Peyer's patch (tissue), 4 donors: ENCODE data around the gene LACRT. TPM values are rescaled to one million over a fixed set of nuclear protein-coding genes. Genes with fewer than 3 reads are reported as not detected.
"Not testable (repeated sequence)": the region's sequence is repeated elsewhere in the genome, so short reads cannot be mapped to it uniquely, and the experiment has no call there.

ENCODE experiments used
- DNase-seq, 3 donors: peaks; one replicate each; pipeline ENCODE4 v3.0.0-alpha.2; 2017 to 2019
- H3K27ac ChIP-seq, 4 donors: fragments of 200-600 bp; sonication (generic); one replicate each; pipeline ENCODE4 v1.5.1; 2016 to 2019
- H3K27me3 ChIP-seq, 2 donors: fragments of 200-600 bp; sonication (generic); one replicate each; pipeline ENCODE4 v1.5.1; 2019
- H3K36me3 ChIP-seq, 3 donors: fragments of 200-600 bp; sonication (generic); one replicate each; pipeline ENCODE4 v1.5.1; 2016 to 2019
- H3K4me1 ChIP-seq, 4 donors: fragments of 200-600 bp; sonication (generic); one replicate each; pipeline ENCODE4 v1.5.1; 2016 to 2019
- H3K4me3 ChIP-seq, 4 donors: fragments of 200-600 bp; sonication (generic); 1 replicate in 3 of 4; 2 replicates in 1 of 4; pipeline ENCODE4 v1.5.1; 2016 to 2019; ENCODE audit warnings: mild to moderate bottlenecking in 1 of 4
- H3K9me3 ChIP-seq, 4 donors: fragments of 200-600 bp; sonication (generic); one replicate each; pipeline ENCODE4 v1.5.1; 2016 to 2019; ENCODE audit warnings: mild to moderate bottlenecking in 1 of 4
- POLR2A ChIP-seq, 2 donors: fragments of 450-650 bp; IDR thresholded peaks; one replicate each; pipeline ENCODE4 v1.5.1; 2017; ENCODE audit warnings: antibody characterized with exemption in 2 of 2, mild to moderate bottlenecking in 2 of 2, moderate library complexity in 2 of 2
- total RNA-seq, 4 donors: library from RNA; depleted of rRNA; stranded (reverse); fragments of >200 nt; gene quantifications; one replicate each; pipeline ENCODE4 v1.1.0, GENCODE V29; 2016
- TF ChIP-seq, protein P1 (sequence below), 6 experiments: fragments of 450-650 bp in 4 of 6; fragments of 200-600 bp in 2 of 6; sonication (generic) in 1 of 6; IDR thresholded peaks; one replicate each; pipeline ENCODE4 v1.5.1; 2017 to 2019; ENCODE audit warnings: antibody characterized with exemption in 6 of 6, mild to moderate bottlenecking in 3 of 6, moderate library complexity in 1 of 6

The LACRT gene
- total RNA-seq, 4 donors from 2014 or later, result not detected

DNA sequence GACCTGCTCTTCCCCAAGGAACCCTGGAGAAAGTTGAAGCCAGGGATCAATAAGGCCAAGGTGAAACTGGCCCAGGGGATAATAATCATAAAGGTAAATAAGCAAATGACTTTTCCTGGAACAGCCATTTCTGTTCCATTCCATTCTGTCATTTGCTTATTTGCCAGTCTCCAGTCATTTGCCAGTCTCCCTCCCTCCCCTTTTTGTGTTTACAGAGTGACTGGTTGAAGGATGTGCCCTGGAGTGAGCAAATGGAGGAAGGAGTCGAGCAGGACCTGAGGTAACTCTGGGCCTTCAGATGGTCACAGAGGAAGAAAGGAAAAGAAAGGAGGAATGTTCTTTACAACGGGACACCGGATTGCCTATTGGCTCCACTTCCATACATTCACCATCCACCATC is 31.3 kb upstream of the LACRT start:
- TF ChIP-seq, protein P1, sequence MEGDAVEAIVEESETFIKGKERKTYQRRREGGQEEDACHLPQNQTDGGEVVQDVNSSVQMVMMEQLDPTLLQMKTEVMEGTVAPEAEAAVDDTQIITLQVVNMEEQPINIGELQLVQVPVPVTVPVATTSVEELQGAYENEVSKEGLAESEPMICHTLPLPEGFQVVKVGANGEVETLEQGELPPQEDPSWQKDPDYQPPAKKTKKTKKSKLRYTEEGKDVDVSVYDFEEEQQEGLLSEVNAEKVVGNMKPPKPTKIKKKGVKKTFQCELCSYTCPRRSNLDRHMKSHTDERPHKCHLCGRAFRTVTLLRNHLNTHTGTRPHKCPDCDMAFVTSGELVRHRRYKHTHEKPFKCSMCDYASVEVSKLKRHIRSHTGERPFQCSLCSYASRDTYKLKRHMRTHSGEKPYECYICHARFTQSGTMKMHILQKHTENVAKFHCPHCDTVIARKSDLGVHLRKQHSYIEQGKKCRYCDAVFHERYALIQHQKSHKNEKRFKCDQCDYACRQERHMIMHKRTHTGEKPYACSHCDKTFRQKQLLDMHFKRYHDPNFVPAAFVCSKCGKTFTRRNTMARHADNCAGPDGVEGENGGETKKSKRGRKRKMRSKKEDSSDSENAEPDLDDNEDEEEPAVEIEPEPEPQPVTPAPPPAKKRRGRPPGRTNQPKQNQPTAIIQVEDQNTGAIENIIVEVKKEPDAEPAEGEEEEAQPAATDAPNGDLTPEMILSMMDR (IDR thresholded peaks at IDR 0.05), result no peak
- TF ChIP-seq POLR2A (IDR thresholded peaks at IDR 0.05), result no peak
- no peaks in the 10 kb centered on the region for H3K27me3 ChIP-seq
- DNase-seq, result no peak
- H3K4me1 ChIP-seq, result no peaks in the 10 kb centered on the region
- H3K36me3 ChIP-seq, result no peaks in the 10 kb centered on the region
- no peaks in the 10 kb centered on the region for H3K9me3 ChIP-seq
- H3K27ac ChIP-seq, result no peak overlapping the region
- H3K4me3 ChIP-seq, result no peak overlapping the region

DNA sequence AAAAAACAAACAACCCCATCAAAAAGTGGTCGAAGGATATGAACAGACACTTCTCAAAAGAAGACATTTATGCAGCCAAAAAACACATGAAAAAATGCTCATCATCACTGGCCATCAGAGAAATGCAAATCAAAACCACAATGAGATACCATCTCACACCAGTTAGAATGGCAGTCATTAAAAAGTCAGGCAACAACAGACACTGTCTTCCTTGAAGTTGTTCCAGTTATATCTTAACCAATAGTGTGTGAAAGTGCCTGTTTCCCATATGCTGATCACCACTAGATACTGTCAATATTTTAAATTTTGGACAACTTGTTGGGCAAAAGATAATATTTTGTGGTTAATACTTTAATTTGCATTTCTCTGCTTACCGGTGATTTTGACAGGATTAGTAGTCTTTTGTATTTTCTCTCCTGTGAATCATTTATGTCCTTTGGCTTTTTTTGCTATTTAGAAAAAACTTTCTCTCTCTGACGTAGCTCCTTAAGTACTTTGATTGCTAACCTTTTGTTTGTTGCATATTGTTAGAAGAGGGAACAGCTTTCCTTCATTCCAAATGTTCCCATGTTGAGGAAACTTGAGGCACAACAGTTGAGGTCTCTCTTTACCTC is 30.4 kb upstream of the LACRT start:
- not testable (repeated sequence) for H3K9me3 ChIP-seq, H3K36me3 ChIP-seq, H3K4me3 ChIP-seq, H3K4me1 ChIP-seq, H3K27me3 ChIP-seq, DNase-seq, H3K27ac ChIP-seq

DNA sequence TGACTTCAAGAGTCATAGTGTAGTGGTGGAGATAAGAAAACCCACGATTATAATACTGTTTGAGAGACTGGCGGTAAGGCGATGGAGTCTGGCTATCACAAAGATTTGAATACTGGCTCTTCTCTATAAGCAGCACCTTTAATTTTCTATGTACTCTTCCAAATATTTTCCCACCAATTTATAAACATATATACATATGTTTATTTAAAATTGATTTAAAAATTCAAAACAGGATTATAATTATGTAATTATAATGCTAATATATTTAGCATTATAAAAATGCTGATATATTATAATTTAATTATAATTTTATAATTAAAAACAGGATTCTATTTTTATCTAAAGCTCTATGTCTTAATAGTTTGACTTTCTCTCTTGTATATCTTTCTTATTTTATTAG is 28.9 kb upstream of the LACRT start:
- Histone ChIP-seq H3K27me3 (no peaks in the 10 kb centered on the region), H3K27ac (no peak overlapping the region), H3K4me3 (no peak overlapping the region), H3K36me3 (no peaks in the 10 kb centered on the region), H3K9me3 (no peaks in the 10 kb centered on the region), H3K4me1 (no peaks in the 10 kb centered on the region)
- no peak for DNase-seq
- TF ChIP-seq, protein P1 (IDR thresholded peaks at IDR 0.05), result no peak
- no peak for TF ChIP-seq POLR2A (IDR thresholded peaks at IDR 0.05)

DNA sequence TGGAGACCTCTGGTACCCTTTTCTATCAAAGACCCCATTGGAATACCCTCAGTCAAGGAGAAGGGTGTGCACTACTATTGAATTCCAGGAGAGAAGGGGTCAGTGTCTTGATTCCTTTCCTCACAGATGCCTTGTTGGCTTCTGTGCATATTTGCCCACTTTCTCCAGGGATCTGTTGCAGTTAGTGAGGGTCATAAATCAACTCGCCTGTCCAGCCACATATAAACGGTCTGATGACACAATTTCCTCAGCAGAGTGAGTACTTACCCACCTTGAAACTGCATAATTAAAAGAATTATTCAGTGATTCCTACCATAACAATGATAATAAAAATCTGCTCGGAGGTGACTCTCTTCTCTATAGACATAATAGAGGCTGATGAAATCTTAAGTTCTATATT is 27.3 kb upstream of the LACRT start:
- Histone ChIP-seq H3K36me3 (no peaks in the 10 kb centered on the region), H3K27ac (no peak overlapping the region), H3K27me3 (no peaks in the 10 kb centered on the region), H3K4me3 (no peak overlapping the region), H3K4me1 (no peaks in the 10 kb centered on the region), H3K9me3 (no peaks in the 10 kb centered on the region)
- TF ChIP-seq, protein P1 (IDR thresholded peaks at IDR 0.05), result no peak
- TF ChIP-seq POLR2A (IDR thresholded peaks at IDR 0.05), result no peak
- DNase-seq, result no peak

DNA sequence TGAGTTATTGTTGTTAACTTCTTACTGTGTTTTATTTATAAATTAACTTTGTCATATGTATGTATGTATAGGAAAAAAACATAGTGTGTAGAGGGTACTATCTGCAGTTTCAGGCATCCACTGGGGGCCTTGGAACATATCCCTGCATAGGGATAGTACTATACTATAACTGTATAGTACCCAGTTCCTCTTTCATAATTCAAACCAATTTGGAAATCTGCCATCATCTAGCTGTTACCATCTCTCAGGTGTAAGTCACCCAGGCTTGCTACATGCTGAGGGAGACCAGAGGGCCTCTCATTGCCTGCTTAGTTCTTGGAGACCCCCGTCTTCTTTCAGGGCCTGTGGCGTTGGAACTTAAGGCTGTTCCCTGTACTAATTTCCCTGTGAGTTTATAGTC is 26.4 kb upstream of the LACRT start:
- H3K4me1 ChIP-seq, result no peaks in the 10 kb centered on the region
- H3K36me3 ChIP-seq, result no peaks in the 10 kb centered on the region
- H3K4me3 ChIP-seq, result no peak overlapping the region
- DNase-seq, result no peak
- no peak for TF ChIP-seq POLR2A (IDR thresholded peaks at IDR 0.05)
- TF ChIP-seq, protein P1 (IDR thresholded peaks at IDR 0.05), result no peak
- no peaks in the 10 kb centered on the region for H3K27me3 ChIP-seq
- no peak overlapping the region for H3K27ac ChIP-seq
- no peaks in the 10 kb centered on the region for H3K9me3 ChIP-seq

DNA sequence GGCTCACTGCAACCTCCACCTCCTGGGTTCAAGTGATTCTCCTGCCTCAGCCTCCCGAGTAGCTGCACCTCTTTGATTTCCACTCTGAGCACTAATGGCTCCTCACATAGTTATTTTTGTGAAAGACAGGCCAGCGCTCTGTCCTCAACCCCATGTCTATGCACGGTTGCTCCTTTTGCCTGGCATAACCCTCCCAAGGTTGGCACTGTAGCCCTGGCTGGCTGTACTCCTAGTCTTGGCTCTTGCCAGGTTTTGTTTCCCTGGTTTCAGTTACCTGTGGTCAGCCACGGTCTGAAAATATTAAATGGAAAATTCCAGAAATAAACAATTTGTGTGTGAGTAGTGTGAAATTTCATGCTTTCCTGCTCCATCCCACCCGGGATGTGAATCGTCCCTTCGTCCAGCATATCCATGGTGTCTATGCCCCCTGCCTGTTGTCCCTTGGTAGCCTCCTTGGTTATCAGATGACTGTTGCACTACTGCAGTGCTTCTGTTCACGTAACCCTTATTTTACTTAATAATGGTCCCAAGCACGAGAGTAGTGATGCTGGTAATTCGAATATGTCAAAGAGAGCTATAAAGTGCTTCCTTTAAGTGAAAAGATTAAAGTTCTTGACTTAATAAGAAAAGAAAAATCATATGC is 25.7 kb upstream of the LACRT start:
- Histone ChIP-seq H3K9me3 (no peaks in the 10 kb centered on the region), H3K27ac (no peak overlapping the region), H3K4me1 (no peaks in the 10 kb centered on the region), H3K27me3 (no peaks in the 10 kb centered on the region), H3K4me3 (no peak overlapping the region), H3K36me3 (no peaks in the 10 kb centered on the region)
- TF ChIP-seq, protein P1 (IDR thresholded peaks at IDR 0.05), result no peak
- TF ChIP-seq POLR2A (IDR thresholded peaks at IDR 0.05), result no peak
- DNase-seq, result no peak
